GM13977 (cell line): ENCODE data around the gene TACC2.
"Not testable (repeated sequence)": the region's sequence is repeated elsewhere in the genome, so short reads cannot be mapped to it uniquely, and the experiment has no call there.

Experiments used
- DNase-seq: peaks from one replicate; pipeline ENCODE4 v3.0.0; 2012; ENCODE audit warnings: low spot score
- CTCF ChIP-seq: IDR thresholded peaks from 2 replicates; pipeline ENCODE4 v1.5.1; 2012; ENCODE audit warnings: mild to moderate bottlenecking, control low read depth; ENCODE audit not compliant: insufficient read depth; ENCODE audit errors: extremely low read depth, missing control alignments
- in situ Hi-C: fragments of 300-500 bp; cut with MboI; formaldehyde crosslinking; loops from one replicate; pipeline ENCODE4 v1.12.0; 2022; ENCODE audit warnings: low sequenced_read_pairs, low pct_unique_long_range_greater_than_20kb, mixed read lengths, inconsistent platforms; ENCODE audit not compliant: unreplicated experiment

The TACC2 gene

DNA sequence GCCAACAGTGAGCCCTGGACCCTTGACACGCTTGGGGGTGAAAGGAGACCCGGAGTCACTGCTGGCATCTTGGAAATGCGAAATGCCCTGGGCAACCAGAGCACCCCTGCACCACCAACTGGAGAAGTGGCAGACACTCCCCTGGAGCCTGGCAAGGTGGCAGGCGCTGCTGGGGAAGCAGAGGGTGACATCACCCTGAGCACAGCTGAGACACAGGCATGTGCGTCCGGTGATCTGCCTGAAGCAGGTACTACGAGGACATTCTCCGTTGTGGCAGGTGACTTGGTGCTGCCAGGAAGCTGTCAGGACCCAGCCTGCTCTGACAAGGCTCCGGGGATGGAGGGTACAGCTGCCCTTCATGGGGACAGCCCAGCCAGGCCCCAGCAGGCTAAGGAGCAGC lies 98.5 kb downstream of the TACC2 start:
- DNase-seq = no peak
- in situ Hi-C loops = no loop called here
- no peak for TF ChIP-seq CTCF

DNA sequence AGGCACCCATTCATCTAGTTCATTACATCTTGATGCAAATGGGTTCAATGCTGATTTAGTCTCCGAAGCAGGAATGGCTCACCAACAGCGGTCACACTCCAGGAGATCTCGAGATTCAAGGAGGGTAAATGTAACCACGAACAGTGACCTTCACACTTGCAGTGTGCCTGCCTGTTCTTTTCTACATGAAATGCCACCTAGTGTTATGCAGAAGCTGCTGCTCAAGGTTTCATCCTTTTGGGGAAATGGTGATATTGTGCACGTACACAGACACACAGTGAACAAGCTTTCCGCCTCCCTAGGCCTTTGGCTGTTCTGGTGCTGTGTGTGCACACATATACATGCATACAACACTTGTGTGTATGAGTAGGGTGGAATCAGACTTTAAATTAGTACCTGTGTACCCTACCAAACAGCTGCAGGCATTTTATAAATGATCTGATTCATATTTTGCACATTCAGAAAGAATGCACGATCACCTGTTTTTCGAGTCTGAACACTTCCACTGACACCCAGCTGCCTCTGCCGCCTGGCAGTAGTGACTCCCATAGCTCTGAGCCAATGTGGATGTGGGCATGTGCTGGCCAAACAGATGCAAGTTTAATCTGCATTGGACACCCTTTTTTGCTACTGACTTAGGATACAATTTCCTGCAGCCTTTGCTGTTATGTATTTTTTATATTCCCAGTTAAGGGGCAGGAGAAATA lies 100.5 kb downstream of the TACC2 start:
- in situ Hi-C loops = no loop called here
- DNase-seq = no peak
- TF ChIP-seq CTCF = no peak

DNA sequence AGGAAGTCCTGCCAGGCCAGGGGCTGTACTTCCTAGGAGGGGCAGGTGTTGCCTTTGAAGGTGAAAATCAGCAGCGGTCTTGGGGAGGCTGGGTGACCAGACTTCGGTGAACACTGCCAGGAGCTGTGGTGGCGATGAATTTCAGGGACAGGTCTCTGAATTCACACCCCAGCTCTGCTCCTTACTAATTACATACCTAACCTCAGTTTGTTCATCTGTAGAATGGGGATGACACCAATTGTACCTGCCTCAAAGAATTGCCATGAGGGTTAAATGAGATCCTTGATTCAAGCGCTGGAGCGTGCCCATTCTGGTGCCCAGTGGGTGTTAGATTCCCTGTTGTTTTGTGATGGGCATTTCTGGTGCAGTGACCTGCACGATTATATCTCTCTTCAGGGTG lies 102.8 kb downstream of the TACC2 start:
- TF ChIP-seq CTCF = no peak
- no peak for DNase-seq
- in situ Hi-C loops = no loop called here

GRCh38 chr10:122093076-122093475 lies 104.1 kb downstream of the TACC2 start:
- DNase-seq = no peak
- in situ Hi-C loops = no loop called here
- TF ChIP-seq CTCF = no peak

GRCh38 chr10:122096181-122096580 lies 107.2 kb downstream of the TACC2 start:
- DNase-seq, in situ Hi-C loops: not testable (repeated sequence)

- in situ Hi-C loops = no loop called here
- TF ChIP-seq CTCF = no peak
Observed at GRCh38 chr10:122096705-122097104, 107.7 kb downstream of the TACC2 start.

GRCh38 chr10:122097935-122098334 lies 109.0 kb downstream of the TACC2 start:
- DNase-seq = no peak
- in situ Hi-C loops = no loop called here
- TF ChIP-seq CTCF = no peak

More at GRCh38 chr10:122096705-122097104, 107.7 kb downstream of the TACC2 start:
- no peak for DNase-seq
